GM18951 (cell line): ENCODE data around the gene AMFR.

Experiments used
- POLR2A ChIP-seq: IDR thresholded peaks from 4 replicates; pipeline ENCODE4 v1.6.1; 2011; ENCODE audit warnings: mild to moderate bottlenecking; ENCODE audit not compliant: insufficient read length, insufficient read depth; ENCODE audit errors: extremely low read depth
- in situ Hi-C: fragments of 300-500 bp; cut with MboI; formaldehyde crosslinking; loops from one replicate; pipeline ENCODE4 v1.12.0; 2022; ENCODE audit warnings: low sequenced_read_pairs, mixed read lengths, inconsistent platforms; ENCODE audit not compliant: unreplicated experiment

AMFR gene

DNA sequence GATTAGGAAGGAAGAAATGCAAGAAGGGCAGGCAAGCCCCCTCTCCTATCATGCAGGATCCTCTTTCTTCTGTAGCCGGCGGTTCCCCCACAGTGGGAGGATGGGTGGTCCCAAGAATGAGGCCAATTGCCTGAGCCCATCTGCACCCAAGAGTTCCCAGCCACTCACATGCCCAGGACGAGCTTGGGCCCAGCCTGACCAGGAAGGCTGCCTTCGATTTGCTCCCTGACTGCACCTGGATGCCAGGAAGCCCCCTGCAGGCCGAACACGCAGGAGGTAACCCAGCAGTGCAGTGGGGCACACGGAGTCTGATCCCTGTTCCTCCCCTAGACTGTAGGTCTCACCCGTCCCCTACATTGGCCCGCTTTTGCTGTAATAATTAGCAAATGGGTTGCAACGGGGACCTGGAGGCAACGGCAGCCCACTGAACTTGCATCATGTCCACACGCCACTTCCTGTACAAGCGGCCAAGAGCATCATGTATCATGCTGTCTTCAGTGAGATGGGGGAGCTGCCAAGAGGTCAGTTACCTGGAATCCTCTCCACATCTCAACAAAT is 67.5 kb downstream of the AMFR start:
- no peak for TF ChIP-seq POLR2A
- in situ Hi-C loops: no loop called here

GRCh38 chr16:56357241-56357764 is 68.0 kb downstream of the AMFR start:
- TF ChIP-seq POLR2A: no peak
- in situ Hi-C loops: no loop called here

DNA sequence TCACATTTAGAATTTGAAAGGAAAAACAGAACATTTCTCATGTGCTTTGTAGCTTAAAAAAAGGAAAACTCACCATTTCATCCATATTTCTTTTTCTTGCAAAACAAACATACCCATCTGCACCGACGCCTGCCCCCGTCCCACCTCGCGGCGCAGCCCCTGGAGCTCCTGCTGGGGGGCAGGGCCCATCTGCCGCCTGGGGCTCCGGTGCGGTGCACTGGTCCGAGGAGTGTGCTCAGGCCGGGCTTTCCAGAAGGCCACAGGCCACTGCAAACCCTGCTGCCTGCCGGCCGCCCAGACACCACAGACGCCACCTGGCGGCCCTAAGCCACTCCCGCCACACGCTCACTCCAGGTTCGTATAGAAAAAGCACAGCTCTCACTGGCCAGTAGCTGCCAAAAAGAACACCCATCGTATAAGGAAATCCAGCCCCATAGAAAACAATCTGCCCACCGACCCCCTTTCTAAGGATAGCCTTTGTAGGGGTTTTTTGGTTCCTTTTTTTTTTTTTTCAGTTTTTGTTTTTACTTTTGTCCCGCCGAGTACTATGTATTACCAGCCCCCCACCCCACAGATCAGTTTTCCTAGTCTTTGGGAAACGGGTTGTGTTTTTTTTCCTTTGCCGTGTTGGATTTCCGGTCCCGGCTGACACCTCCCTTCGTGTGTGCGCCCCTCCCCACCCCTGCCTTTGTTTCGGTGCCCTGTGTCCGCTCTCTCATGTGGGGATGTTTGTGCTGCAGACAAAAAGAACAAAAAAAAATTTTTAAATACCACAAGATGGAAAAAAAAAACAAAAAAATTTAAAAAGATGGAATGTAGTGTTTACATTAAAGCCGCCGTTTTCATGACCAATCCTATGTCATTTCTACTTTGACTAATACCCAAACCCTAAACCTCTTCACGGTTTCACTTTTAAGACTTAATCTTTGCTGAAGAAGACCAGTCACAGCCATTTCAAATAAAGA is 68.8 kb downstream of the AMFR start:
- no peak for TF ChIP-seq POLR2A

GRCh38 chr16:56355786-56356275 is 69.5 kb downstream of the AMFR start:
- no peak for TF ChIP-seq POLR2A
- in situ Hi-C loops: no loop called here

More for the DNA sequence above, 68.8 kb downstream of the AMFR start:
- in situ Hi-C loops: no loop called here

- in situ Hi-C loops: no loop called here
- no peak for TF ChIP-seq POLR2A
These were observed 70.1 kb downstream of the AMFR start for GRCh38 chr16:56355221-56355620.

DNA sequence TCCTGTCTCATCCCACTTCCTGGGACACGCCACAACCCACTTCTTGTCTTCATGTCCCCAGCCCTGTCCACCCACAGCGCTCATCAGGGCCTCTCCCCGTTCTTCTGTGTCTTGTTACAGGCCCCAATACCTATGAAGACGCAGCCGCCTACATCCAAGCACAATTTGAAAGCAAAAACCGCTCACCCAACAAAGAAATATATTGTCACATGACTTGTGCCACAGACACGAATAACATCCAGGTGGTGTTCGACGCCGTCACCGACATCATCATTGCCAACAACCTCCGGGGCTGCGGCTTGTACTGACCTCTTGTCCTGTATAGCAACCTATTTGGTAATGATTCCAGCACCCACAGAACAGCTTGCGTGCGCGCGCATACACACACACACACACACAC is 70.6 kb downstream of the AMFR start:
- no peak for TF ChIP-seq POLR2A
- in situ Hi-C loops: no loop called here

DNA sequence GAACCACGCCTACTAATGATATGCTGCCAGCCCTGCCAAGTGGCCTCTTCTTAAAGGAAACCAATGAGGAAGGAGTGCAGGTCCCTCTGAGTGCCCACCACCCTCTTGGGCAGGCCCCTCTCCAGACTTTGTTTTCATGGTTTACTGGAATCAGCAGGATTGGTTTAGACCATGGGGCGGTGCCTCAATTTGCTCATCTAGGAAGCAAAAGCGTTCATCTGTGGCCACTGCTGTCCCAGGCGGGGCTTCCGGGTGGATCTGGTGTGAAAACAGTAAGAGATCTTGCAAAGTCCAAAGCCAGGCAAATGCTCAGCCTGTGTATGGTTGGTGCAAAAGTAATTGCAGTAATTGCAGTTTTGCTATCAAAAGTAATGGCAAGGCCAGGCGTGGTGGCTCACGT is 71.3 kb downstream of the AMFR start:
- TF ChIP-seq POLR2A: no peak
- in situ Hi-C loops: no loop called here

GRCh38 chr16:56353054-56353921 is 72.1 kb downstream of the AMFR start:
- no peak for TF ChIP-seq POLR2A
- in situ Hi-C loops: no loop called here

GRCh38 chr16:56352351-56353053 is 72.8 kb downstream of the AMFR start:
- no peak for TF ChIP-seq POLR2A
- in situ Hi-C loops: no loop called here

DNA sequence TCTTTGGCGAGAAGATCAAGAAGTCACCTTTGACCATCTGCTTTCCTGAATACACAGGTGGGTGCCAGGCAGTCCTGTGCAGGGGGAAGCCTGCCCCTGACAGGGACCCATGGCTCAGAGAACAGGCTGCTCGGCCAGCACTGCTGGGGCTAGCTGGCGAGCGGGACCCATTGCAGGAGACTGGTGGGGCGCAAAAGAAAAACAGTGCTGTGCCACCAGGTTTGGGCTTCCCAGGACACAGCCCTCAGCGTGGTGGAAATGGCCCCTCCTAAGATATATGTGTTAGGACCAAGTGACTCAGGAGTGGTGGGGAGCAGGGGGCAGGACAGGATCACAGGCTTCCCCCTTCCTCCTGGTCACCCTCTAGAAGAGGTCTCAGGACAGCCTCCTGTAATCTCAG is 73.9 kb downstream of the AMFR start:
- in situ Hi-C loops: no loop called here

DNA sequence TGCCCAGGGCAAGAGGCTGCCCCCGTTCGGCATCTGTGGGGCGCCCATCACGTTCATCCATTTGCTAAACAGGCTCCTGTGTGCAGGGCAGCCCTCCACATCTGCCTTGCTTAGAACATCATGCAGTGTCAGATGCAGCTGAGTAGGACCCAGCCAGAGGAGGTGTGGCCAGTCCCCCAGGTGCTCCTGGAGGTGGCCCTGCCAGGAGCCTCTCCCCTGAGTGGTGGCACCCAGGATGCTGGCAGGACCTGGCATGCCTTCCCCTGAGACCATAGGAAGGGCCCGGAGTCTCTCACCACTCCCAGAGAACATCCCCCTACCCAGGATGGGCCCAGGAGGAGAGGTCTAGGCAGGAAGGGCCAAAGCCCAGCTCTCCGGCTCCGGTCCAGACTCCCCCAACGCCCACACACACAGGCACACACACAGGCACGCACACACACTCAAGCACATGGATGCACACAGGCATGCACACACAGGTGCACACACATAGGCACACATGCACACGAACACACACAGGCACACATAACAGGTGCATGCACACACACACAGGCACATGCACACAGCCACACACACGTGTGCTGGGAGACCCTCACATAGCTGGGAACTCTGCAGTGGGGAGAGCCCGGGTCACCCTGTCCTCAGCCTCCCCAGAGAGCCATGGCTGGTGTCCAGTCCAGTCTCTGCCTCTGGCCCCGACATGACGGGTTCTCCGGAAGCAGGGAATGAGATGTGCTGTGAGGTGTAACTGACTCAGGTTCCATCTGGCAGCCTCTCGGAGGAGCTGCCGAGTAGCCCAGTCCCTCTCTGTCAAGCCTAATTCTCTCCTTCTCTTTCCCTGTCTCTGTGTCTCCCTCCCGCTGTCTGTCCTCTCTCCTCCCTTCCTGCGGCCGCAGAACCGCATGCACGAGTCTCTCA is 74.6 kb downstream of the AMFR start:
- TF ChIP-seq POLR2A: no peak
- in situ Hi-C loops: no loop called here

More for the DNA sequence above, 73.9 kb downstream of the AMFR start:
- no peak for TF ChIP-seq POLR2A
